ENCODE results near the gene CDYL2.

CDYL2 gene

DNA sequence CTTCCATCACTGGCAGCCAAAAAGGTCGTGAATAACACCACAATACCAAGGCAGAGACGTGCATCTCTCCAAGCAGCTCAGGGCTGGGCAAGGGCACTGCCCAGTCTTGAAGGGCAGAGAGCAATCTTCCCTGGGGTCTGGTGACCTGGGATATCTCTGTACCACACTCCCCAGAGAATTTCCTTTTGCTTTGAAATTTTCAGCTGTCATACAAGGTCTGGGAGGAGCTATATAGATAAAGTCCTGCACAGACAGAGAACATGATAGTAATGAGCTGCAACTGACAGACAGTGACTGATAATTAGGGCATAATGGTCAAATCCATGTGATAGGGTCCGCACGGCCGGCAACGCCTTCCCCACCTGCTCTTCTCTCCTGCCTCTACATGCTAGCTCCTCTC, 195.5 kb downstream of the CDYL2 start:
- DNase-seq = no peak
- intact Hi-C loops (cut with DNase I) = no loop called here

DNA sequence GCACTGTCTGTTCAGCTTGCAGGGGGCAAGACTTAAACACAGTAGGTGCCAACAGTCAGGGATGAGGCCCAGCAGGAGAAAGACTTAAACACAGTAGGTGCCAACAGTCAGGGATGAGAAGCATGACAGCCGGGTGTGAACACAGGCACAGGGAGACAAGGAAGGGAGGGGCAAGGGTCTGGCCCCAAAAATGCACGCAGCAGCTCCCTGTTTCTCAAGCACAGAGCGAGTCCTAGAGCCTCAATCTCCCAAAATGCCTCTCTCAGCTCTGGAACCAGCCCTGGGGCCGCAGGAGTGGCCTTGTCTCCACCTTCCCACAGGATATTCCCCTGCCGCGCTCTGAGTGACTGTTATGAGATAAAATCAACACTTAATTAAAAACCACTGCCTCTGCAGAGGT, 197.2 kb downstream of the CDYL2 start:
- intact Hi-C loops (cut with DNase I) = no loop called here
- no peak for DNase-seq

DNA sequence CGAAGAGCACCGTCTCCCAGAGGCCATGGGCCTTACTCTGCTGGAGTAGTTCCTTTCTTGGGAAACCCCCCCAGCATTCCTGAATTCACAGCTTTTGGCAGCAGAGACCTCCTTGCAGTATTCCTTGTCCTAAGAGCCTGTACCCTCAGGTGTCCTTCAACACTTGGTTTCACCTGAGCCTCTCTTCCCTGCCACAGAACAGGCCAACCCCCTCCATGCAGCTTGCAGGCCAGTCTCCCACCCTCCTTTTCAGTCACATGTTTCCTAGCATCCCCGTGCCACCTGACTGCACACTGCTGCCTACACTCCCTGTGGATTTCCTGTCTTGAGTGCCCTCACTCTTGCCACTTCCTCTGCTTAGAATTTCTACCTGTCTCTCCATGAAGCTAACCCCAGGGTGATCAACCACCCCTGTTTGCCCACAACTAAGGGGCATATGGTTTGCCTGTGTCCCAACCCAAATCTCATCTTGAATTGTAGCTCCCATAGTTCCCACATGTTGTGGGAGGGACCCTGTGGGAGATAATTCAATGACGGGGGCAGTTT, 198.1 kb downstream of the CDYL2 start:
- intact Hi-C loops (cut with DNase I) = no loop called here
- DNase-seq = no peak

DNA sequence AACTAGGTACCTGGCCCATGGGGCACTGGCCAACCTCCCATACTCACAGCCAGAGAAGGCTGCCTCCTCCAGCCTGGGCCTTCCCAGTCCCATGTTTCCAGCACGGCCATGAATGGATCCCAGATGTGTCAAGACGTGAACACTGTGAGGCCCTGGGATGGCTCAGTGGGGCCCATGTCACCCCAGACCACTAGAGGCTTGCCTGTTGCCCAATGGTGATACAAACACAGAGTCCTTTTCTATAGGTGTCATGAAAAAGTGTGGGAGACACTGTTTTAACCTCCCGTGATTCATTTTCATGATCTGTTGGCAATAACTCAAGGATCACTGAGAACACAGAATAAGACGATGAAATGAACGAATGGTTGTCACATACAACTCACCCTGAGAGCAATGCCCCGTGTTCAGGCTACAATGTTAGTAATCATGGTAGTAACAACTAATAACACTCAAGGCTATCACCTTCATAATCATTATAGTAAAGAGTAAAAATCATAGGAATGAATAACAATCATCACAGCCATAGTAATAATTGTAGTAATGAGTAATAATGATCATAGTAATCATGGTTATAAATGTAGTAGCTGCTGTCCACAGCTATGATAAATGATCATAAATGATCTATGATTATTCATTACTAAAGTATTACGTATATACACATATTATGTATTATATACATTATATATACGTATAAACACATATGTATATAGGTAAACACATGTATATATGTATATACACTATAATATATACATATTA, 199.6 kb downstream of the CDYL2 start:
- no peak for DNase-seq
- intact Hi-C loops (cut with DNase I) = no loop called here

DNA sequence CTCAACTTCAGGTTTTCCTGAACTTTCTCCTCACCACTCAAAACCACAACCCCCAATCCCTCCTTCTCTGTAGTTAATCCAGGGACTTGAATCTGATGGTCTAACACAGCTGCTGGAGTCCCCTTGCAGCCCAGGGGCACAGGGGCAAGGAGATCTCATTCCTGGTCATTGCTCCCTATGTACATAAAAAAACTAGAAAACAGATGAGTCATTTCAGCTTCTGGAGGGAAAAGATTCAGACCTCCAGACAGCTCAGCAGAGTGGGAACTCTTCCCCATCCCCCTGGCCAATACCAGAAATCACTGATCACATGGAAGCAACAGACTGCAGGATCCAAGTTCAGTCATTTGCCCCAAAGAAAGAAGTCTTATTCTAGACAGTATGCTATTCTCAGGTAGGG, 201.5 kb downstream of the CDYL2 start:
- no peak for DNase-seq

DNA sequence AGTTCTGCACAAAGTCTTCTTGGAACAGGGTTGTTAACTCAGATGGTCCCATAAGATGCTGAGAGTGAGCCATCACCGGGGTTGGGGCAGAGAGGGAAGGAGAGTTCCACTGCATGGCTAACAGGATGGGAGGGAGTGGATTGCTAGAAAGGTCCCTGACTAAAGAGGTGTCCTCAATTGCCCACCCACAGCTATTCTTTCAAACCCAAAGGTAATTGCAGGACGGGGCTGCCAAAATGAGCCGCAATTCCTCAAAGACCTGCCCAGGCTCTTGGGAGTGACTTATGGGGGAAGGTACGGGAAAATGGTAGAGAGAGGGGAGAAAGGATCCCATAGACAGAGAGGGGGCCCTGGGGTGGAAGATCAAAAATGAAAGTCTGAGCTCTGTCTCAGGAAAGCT, 203.2 kb downstream of the CDYL2 start:
- DNase-seq = no peak
- intact Hi-C loops (cut with DNase I) = no loop called here

More for the DNA sequence above, 201.5 kb downstream of the CDYL2 start:
- intact Hi-C loops (cut with DNase I) = no loop called here

DNA sequence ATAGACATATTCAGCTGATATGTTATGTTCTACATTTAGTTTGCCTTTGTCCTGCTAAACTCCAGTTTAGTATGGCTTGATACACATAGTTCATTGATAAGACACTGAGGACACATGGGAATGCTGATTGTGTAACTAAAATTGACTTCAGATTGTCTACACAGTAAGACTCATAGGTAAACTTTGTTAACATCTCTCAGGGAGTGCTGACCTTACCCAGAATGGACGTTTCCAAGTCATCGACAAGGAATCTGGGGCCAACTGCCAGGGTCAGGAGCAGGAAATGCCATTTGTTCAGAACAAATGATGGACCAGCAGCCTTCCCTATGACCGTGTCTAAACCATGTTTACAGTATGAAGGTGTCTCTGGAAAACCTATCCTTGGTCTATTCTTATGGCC, 204.9 kb downstream of the CDYL2 start:
- DNase-seq = no peak
- intact Hi-C loops (cut with DNase I) = no loop called here

DNA sequence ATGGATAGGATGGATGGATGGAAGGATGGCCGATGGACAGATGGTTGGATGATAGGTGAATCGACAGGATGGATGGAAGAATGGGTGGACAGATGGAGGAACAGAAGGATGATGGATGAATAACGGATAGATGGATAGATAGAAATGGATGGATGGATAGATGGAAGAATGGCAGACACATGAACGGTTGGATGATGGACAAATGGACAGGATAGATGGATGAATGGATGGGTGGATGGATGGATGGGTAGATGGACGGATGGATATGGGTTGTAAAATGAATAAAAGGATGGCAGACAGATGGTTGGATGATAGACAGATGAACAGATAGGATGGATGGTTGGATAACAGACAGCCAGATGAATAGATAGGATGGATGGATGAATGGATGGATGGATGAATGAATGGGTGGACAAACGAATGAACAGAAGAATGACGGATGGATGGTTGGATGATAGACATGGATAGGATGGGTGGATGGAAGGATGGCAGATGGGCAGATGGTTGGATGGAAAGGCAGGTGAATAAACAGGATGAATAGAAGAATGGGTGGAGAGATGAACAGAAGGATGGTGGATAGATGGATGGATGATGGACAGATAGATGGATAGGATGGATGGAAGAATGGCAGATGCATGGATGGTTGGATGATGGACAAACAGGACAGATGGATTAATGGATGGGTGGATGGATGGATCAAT, 207.7 kb downstream of the CDYL2 start:
- intact Hi-C loops (cut with DNase I) = no loop called here
- DNase-seq = no peak

DNA sequence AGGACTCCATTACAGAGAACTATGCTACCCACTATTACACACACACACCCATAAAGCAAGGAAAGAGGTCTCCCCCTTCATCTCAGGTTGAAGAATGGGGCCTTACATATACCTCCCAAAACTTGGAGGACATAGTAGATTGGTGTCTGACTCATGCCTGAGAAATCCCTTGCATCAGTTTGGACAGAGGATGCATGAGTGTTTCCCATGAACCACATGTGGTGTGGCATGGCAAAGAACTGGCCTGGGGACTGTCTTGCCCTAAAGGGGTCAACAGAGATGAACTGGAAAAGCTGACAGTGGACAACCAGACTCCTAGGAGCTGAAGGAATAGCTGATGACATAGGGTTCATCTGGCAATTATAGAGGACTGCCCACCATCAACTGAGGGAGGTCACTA, 209.6 kb downstream of the CDYL2 start:
- DNase-seq = no peak
- intact Hi-C loops (cut with DNase I) = no loop called here

DNA sequence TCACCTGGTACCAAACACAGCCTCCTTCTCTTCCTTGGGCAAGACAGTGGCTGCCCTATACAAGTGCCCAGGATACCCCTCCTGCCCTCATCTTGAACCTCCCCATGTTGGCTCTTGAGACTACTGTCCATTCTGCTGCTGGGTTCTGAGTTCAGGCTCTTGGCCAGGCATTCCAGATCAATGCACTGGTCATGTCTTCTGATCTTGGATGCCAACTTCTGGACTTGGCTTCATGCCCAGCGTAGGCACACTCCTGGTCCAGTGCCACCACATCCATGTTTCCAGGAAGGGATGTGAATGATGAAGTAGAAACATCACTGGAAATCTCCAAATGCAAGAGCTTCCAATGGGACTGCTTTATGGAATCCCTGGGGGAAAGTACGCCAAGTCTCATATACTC, 212.1 kb downstream of the CDYL2 start:
- intact Hi-C loops (cut with DNase I) = no loop called here
- no peak for DNase-seq

DNA sequence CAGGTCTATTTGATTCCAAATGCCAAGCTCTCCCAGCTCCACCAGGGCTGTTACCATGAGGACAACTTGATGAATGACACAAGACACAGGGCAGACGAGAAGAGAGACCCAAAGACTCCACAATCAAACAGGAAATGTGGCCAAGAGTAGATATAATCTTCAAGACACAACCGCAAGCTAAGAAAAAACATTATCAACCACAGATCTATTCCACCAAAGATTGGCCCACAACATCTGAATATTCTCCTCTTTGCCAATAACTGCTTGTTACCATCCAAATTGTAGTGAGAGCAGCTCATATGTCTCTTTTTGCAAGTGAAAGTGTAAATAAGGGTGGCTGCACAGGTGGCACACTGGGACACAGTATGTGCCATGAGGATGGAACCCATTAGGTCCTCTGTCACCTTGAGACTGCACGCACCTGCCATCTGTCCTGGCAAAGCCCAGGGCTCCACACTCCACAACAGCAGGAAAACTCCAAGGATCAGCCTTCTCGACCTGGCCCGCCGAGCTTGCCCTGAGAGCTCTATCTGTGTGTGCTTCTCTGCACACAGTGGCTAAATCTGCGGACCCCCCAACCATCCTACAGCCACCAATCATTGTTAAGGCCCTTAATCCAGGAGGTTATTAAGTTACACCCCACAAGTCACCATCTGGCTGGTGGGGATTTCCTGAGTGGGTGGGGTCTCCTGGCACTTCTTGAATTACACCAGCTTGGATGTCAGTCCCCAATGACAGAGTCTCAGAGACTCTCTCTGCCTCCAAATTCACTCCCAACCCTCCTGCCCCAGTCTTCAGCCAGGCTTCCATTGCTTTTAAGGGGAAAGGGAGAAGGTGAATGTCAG, 213.1 kb downstream of the CDYL2 start:
- intact Hi-C loops (cut with DNase I) = no loop called here
- DNase-seq = no peak

DNA sequence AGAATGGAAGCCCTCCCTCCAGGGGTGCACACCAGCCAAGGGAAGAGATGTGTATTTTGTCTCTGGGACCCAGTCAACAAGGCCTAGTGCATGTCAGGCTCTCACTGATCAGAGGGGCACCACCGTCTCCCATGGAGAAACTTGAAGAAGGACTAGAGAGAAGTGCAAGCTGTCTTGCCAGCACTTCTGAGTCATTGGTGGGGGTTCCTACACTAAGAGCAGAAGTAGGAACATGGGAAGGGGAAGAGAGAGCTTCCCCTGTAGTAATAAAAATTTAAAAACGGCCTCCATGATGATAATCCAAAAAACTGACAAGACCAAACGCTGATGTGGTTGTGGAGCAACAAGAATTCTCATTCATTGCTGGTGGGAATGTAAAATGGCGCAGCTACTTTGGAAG, 217.3 kb downstream of the CDYL2 start:
- no peak for DNase-seq
- intact Hi-C loops (cut with DNase I) = no loop called here

DNA sequence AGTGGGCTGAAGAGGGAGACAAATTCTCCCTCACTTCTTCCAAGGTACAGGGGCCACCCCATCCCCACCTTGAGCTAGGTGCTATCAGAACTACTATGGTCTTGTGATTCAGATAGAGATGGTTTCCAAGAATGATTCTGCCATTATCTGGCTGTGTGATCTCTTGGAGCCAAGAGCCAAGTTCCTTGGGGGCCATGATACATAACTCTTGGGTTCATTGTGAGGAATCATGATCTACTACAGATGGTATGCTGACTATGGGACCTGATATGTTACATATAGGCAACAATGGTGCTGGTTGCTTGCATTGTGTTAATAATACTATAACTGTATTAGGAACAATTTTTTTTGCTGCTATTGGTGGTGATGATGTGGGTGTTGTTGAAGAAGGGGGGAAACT, 217.9 kb downstream of the CDYL2 start:
- no peak for DNase-seq
- intact Hi-C loops (cut with DNase I) = no loop called here

DNA sequence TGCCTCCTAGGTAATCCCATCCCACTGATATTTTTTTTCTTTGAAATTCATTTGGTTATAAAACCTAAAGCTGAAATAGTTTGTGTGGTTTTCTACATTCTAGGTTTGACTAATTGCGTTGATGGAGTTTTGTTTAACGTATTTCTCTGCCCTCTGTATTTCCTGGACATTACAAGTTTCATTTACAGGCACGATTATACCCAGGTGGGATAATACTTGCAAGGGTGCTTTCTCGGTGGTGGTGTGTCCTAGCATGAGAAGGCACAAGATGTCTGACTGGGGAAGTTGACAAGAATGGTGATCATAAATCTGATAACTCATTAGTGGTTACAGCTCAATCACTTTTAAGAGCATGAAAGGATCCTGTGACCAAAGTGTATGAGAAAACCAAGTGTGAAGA, 218.6 kb downstream of the CDYL2 start:
- DNase-seq = no peak
- intact Hi-C loops (cut with DNase I) = no loop called here

DNA sequence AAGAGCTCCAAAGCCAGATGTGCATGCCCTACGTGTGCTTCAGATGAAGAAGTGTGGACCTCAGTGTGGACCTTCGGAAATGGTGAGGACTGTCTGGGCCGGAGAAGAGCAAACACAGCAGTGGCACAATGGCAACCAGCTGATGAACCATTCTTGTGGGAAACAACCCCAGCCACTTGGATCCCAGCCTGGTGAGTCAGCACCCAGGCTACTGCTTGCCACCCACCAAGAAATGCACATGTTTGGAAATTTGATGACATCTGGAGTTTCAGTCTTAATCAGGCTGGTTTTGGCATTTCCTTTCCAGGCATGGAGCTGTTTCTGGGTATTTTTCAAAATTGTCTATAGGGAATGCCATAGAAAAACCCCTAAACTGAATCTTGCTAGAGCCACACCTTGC, 220.9 kb downstream of the CDYL2 start:
- peak in 2 of 10 donors; percentile 16 to 17 for DNase-seq
- intact Hi-C loops (cut with DNase I) = no loop called here

DNA sequence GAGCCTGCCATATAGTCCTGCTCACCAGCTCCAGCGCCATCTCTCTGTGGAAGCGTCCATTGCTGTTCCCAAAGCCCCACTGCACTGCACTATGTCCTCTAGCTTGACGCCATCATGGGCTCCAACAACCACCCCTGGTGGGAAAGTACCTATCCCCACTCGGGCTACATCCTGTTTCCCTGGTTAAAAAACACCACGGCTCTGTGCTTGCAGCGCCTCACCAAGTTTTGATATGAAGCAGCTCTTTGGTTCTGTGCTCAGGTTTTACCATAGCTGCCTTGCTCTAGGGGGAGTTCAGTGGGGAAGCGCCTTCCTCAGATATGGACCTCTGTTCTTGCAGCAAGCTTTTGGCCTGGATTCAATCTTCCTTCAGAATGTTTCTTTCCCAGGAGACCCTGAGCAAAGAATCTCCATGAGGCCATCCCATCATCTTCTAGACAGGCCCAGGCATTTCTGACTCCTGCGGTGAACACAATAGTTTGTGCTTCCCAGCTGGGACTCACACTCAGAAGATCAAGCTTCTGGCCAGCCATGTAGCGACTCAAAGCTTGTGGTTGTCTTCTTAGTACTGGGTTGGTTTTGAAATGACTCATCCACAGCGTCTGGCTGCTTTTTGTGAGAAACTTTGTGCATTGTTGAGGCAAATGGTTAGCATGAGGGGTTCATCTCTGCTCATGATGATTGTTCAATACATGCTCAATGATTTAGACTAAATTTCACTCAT, 224.1 kb downstream of the CDYL2 start:
- intact Hi-C loops (cut with DNase I) = no loop called here
- DNase-seq = no peak

DNA sequence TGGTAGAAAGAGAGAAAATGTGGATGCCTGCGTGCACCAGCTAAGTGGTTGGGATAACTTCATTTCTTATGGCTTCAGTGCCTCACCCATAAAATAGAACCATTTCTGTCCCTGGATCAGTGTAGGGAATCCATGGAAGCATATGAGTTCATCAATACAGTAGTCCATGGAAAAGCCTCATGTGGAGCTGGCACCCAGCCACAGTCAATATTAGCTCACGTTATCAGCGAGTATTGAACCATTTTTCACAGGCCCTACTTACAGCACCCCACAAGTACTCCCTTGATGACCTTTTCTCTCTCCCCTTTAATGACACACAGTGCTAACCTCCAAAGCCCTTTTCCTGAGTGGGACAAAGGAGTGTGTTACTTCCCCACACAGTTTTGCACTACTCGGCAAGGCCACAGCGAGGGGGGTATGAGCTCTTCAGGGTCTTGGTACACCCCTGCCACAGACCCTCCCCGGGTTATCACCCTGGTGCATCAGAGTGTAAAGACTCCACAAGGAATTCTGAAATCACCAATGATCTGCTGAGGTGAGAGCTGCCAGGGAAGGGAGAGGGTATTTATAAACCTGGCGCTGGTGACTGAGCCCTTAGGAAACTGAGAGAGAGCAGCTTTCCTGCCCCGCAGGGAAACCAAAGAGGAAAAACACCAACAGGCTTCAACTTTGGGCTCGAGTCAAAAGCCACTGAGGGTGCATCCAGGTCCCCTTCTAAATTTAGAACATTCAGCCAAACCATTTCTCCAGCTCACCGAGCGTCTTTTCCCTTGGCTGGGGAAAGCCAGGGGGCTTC, 226.7 kb downstream of the CDYL2 start:
- intact Hi-C loops (cut with DNase I) = no loop called here
- DNase-seq = no peak

DNA sequence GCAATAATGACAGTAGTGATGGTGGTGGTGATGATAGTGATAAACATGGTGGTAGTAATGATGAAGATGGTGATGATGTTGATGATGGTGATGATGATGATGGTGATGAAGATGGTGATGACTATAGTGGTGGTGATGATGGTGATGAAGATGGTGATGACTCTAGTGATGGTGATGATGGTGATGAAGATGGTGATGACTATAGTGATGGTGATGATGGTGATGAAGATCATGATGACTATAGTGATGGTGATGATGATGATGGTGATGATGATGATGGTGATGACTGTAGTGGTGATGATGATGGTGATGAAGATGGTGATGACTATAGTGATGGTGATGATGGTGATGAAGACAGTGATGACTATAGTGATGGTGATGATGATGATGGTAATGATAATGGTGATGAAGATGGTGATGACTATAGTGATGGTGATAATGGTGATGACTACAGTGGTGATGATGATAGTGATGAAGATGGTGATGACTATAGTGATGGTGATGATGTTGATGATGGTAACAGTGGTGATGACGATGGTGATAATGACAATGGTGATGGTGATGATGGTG, 228.0 kb downstream of the CDYL2 start:
- intact Hi-C loops (cut with DNase I) = no loop called here
- DNase-seq = no peak

DNA sequence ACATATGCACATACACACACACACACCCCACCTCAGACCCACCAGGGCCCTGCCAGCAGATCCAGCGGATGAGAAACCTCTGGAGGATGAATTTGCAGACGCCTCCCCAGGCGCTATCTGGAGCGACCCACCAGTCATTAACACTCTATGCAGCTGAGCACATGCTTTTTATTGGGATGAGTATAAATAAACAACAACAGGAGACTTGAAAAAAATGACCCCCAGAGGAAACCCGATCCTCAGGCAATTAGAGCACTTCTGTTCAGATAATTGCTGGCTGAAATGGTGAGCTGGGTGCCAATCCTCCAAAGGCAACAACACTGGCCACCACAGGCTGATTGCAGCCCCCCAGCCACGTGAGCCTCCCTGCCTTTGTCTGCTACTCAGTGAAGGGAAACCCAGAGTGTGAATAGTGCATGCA, 230.7 kb downstream of the CDYL2 start:
- no peak for DNase-seq
- intact Hi-C loops (cut with DNase I) = no loop called here
